Thymus (tissue), 11 donors: ENCODE data around the gene MAGI3. TPM values are rescaled to one million over a fixed set of nuclear protein-coding genes. Genes with fewer than 3 reads are reported as not detected.
"Not testable (repeated sequence)": the region's sequence is repeated elsewhere in the genome, so short reads cannot be mapped to it uniquely, and the experiment has no call there.

Source experiments
- DNase-seq, 9 donors: peaks; one replicate each; pipeline ENCODE4 v3.0.0-alpha.2; 2013; ENCODE audit warnings: low spot score in 9 of 9, low read depth in 6 of 9, missing footprints in 1 of 9
- H3K27ac ChIP-seq, 2 donors: one replicate each; pipeline ENCODE4 v1.5.1; 2013; ENCODE audit warnings: control low read depth in 1 of 2, low read depth in 1 of 2, low read length in 1 of 2, mild to moderate bottlenecking in 1 of 2, moderate library complexity in 1 of 2
- H3K27me3 ChIP-seq, 2 donors: one replicate each; pipeline ENCODE4 v1.5.1; 2013; ENCODE audit warnings: low read length in 1 of 2; ENCODE audit not compliant: control insufficient read depth in 2 of 2, insufficient read depth in 1 of 2
- H3K36me3 ChIP-seq, 2 donors: one replicate each; pipeline ENCODE4 v1.5.1; 2013; ENCODE audit warnings: low read length in 1 of 2, mild to moderate bottlenecking in 1 of 2, moderate library complexity in 1 of 2; ENCODE audit not compliant: control insufficient read depth in 2 of 2, insufficient read depth in 2 of 2
- H3K4me1 ChIP-seq, 2 donors: one replicate each; pipeline ENCODE4 v1.5.1; 2013; ENCODE audit warnings: low read length in 2 of 2; ENCODE audit not compliant: control insufficient read depth in 2 of 2, insufficient read depth in 2 of 2
- H3K4me3 ChIP-seq, 2 donors: one replicate each; pipeline ENCODE4 v1.5.1; 2013; ENCODE audit warnings: low read length in 2 of 2, control low read depth in 1 of 2, mild to moderate bottlenecking in 1 of 2
- H3K9me3 ChIP-seq, 2 donors: one replicate each; pipeline ENCODE4 v1.5.1; 2013; ENCODE audit warnings: low read length in 1 of 2, mild to moderate bottlenecking in 1 of 2; ENCODE audit not compliant: control insufficient read depth in 2 of 2, insufficient read depth in 1 of 2
- WGBS: extraction: QIAGEN DNeasy Blood & Tissue Kit; methylation state at CpG from one replicate; pipeline ENCODE4 v1.1.7; 2013; 5-methylcytosine and 5-hydroxymethylcytosine counted together
- polyA plus RNA-seq: library from polyadenylated mRNA; stranded (reverse); fragments of 200-250 nt; gene quantifications from one replicate; pipeline ENCODE4 v1.2.3, GENCODE V29; 2013
- total RNA-seq: library from RNA; stranded (reverse); fragments of 120-200 nt; gene quantifications from one replicate; pipeline ENCODE4 v1.2.4, GENCODE V29; 2013
- donor health status: healthy.

MAGI3 gene
- total and polyA plus RNA-seq, 2 donors, result 4.6 to 6.5 TPM

GRCh38 chr1:113686891-113687618 is 296.7 kb downstream of the MAGI3 start:
- Histone ChIP-seq H3K27me3 (no peaks in the 10 kb centered on the region), H3K27ac (no peak overlapping the region), H3K4me3 (no peak overlapping the region), H3K9me3 (no peaks in the 10 kb centered on the region), H3K36me3 (no peaks in the 10 kb centered on the region), H3K4me1 (no peaks in the 10 kb centered on the region)
- DNase-seq, result no peak
- 95% methylated on average over 3 of the region's 3 CpGs for WGBS

- H3K27ac ChIP-seq, result no peak overlapping the region
- no peak overlapping the region for H3K4me3 ChIP-seq
- no peaks in the 10 kb centered on the region for H3K9me3 ChIP-seq
- H3K4me1 ChIP-seq, result no peaks in the 10 kb centered on the region
- 97% methylated on average over 2 of the region's 2 CpGs for WGBS
- DNase-seq, result no peak
- H3K27me3 ChIP-seq, result no peaks in the 10 kb centered on the region
- no peaks in the 10 kb centered on the region for H3K36me3 ChIP-seq
These were observed 300.9 kb downstream of the MAGI3 start for GRCh38 chr1:113691184-113691583.

GRCh38 chr1:113692342-113692741 is 302.0 kb downstream of the MAGI3 start:
- WGBS, result 94% methylated on average over 2 of the region's 2 CpGs
- Histone ChIP-seq H3K36me3 (no peaks in the 10 kb centered on the region), H3K27ac (no peak overlapping the region), H3K4me1 (no peaks in the 10 kb centered on the region), H3K9me3 (no peaks in the 10 kb centered on the region), H3K27me3 (no peaks in the 10 kb centered on the region), H3K4me3 (no peak overlapping the region)
- DNase-seq, result no peak

GRCh38 chr1:113692824-113693431 is 302.6 kb downstream of the MAGI3 start:
- DNase-seq, result no peak
- Histone ChIP-seq H3K4me3 (no peak overlapping the region), H3K4me1 (no peaks in the 10 kb centered on the region), H3K27me3 (no peaks in the 10 kb centered on the region), H3K27ac (no peak overlapping the region), H3K9me3 (no peaks in the 10 kb centered on the region), H3K36me3 (no peaks in the 10 kb centered on the region)
- 98% methylated on average over 4 of the region's 4 CpGs for WGBS

GRCh38 chr1:113694910-113695309 is 304.6 kb downstream of the MAGI3 start:
- Histone ChIP-seq H3K4me3 (no peak overlapping the region), H3K27ac (no peak overlapping the region), H3K27me3 (no peaks in the 10 kb centered on the region), H3K36me3 (peaks cover 0 to 4% of the 10 kb centered on the region in 2 donors), H3K4me1 (no peaks in the 10 kb centered on the region), H3K9me3 (no peaks in the 10 kb centered on the region)
- DNase-seq, result no peak

- WGBS, result 89% methylated on average over 3 of the region's 3 CpGs
- Histone ChIP-seq H3K4me3 (no peak overlapping the region), H3K27ac (no peak overlapping the region), H3K4me1 (no peaks in the 10 kb centered on the region), H3K27me3 (no peaks in the 10 kb centered on the region), H3K36me3 (peaks cover 0 to 4% of the 10 kb centered on the region in 2 donors), H3K9me3 (no peaks in the 10 kb centered on the region)
- peak in 2 of 9 donors; percentile 2 to 16 for DNase-seq
These were observed 311.1 kb downstream of the MAGI3 start for GRCh38 chr1:113701429-113701828.

GRCh38 chr1:113714606-113715269 is 324.4 kb downstream of the MAGI3 start:
- H3K4me3 ChIP-seq, result no peak overlapping the region
- whole genome bisulfite sequencing, result 99% methylated on average over 3 of the region's 3 CpGs
- H3K27me3 ChIP-seq, result no peaks in the 10 kb centered on the region
- peaks cover 0 to 15% of the 10 kb centered on the region in 2 donors for H3K9me3 ChIP-seq
- no peak overlapping the region for H3K27ac ChIP-seq
- peaks cover 0 to 3% of the 10 kb centered on the region in 2 donors for H3K36me3 ChIP-seq
- no peaks in the 10 kb centered on the region for H3K4me1 ChIP-seq
- DNase-seq, result no peak

GRCh38 chr1:113717506-113717905 is 327.2 kb downstream of the MAGI3 start:
- not testable (repeated sequence) for H3K27me3 ChIP-seq, DNase-seq, H3K4me3 ChIP-seq, H3K4me1 ChIP-seq, H3K27ac ChIP-seq, H3K36me3 ChIP-seq
- H3K9me3 ChIP-seq, result peaks cover 0 to 21% of the 10 kb centered on the region in 2 donors
- WGBS, result over 99% methylated on average over 6 of the region's 6 CpGs

- DNase-seq, H3K36me3 ChIP-seq, H3K4me1 ChIP-seq, H3K27me3 ChIP-seq, H3K4me3 ChIP-seq, H3K27ac ChIP-seq: not testable (repeated sequence)
- peaks cover 0 to 21% of the 10 kb centered on the region in 2 donors for H3K9me3 ChIP-seq
- 99% methylated on average over 5 of the region's 5 CpGs for WGBS
These were observed 328.3 kb downstream of the MAGI3 start for GRCh38 chr1:113718621-113719020.
